ENCODE data around the gene CD48.

Gene CD48, protein sequence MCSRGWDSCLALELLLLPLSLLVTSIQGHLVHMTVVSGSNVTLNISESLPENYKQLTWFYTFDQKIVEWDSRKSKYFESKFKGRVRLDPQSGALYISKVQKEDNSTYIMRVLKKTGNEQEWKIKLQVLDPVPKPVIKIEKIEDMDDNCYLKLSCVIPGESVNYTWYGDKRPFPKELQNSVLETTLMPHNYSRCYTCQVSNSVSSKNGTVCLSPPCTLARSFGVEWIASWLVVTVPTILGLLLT

GRCh38 chr1:160711602-160712311, at the start of gene CD48:
Gene CD48 (minus strand): TSS chr1:160711822. CDS start chr1:160711763, 59 bp downstream.
- DNase-seq (ENCODE audit: low spot score), result no peak

GRCh38 chr1:160761046-160761445, 49.4 kb upstream of the CD48 start:
- DNase-seq (ENCODE audit: low spot score), result no peak

GRCh38 chr1:160759740-160760139, 48.1 kb upstream of the CD48 start:
- no peak for DNase-seq (ENCODE audit: low spot score)

- DNase-seq (ENCODE audit: low spot score), result no peak
Observed at GRCh38 chr1:160758521-160758920, 46.9 kb upstream of the CD48 start.

GRCh38 chr1:160756849-160757201, 45.2 kb upstream of the CD48 start:
- no peak for DNase-seq (ENCODE audit: low spot score)

DNA sequence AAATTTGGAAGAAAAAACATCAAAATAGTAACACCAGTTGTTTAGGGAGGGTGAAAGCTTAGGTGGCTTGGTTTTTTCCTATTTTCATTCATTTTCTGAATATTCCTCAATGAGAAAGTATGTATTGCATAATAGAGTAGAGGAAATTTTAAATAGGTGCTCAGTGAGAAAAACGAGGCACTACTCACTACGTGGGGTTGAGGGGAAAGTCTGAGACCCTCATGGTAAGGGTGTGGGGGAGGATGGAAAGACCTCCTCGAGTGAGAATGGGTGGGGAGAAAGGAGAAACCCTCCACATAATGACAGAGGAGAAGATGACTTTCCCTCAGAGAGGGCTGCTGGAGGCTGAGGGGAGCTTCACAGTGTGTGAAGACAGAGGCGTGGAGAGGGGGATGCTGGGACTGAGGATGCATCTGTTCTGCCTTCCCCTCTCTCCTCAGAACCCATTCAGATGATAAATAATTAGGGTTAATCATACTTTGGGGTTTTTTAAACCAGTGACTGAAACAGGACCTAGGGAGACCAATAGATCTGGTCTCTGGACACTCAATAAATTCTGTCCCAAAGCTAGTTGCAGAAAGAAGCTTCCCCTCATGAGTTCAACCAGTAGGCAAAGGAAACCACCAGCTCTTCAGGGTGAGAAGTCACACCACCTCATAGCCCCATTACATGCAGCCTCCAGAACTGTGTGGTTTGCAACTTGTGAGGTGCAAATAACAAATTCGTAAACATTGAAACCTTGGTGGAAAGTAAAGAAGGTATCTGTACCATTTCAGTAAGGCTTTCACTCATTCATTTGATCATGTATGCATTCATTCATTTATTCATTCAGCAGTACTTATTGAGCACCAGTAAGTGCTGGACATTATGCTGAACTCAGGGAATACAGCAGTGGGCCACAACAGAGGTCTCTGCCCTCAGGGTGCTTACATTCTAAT, 44.6 kb upstream of the CD48 start:
- no peak for DNase-seq (ENCODE audit: low spot score)

DNA sequence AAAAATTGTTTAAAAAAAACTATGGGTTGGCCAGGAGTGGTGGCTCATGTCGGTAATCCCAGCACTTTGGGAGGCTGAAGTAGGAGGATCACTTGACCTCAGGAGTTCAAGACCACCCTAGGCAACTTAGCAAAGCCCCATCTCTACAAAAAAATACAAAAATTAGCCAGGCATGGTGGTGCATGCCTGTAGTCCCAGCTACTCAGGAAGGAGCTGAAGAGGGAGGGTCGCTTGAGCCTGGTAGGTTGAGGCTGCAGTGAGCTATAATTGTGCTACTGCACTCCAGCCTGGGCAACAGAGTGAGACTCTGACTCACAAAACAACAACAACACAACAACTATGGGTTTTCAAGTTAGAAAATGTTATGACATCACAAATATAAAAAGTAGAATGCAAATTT, 43.8 kb upstream of the CD48 start:
- DNase-seq (ENCODE audit: low spot score), result no peak

DNA sequence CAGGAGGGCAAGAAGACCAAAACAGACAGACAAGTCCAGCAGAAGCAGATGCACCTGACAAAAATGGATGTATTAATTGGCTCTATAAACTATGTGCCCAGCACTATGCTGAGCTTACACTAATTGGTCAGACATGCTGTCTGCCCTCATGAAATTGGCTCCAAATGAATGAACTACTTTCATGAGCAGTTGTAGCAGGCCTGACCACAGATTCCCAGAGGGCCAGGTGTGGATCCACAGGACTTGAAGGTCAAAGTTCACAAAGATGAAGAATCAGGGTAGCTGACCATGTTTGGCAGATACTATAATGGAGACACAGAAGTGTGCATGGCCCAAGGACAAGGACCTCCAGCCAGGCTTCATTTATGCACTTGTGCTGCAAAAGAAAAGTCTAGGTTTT, 42.0 kb upstream of the CD48 start:
- DNase-seq (ENCODE audit: low spot score), result no peak

DNA sequence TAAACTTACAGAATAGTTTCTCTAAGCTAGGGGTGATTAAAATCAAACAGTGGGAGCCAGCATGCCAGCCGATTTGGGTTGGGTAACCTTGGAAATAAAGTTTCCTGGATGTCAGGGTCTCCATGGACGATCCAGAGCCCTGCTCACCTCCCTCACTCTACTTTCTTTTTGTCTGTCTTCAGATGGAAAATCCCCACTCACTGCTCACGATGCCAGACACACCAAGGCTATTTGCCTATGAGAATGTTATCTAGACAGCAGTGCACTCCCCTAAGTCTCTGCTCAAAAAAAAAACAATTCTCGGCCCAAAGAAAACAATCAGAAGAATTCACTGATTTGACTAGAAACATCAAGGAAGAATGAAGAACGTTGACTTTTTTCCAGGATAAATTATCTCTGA, 41.3 kb upstream of the CD48 start:
- no peak for DNase-seq (ENCODE audit: low spot score)

DNA sequence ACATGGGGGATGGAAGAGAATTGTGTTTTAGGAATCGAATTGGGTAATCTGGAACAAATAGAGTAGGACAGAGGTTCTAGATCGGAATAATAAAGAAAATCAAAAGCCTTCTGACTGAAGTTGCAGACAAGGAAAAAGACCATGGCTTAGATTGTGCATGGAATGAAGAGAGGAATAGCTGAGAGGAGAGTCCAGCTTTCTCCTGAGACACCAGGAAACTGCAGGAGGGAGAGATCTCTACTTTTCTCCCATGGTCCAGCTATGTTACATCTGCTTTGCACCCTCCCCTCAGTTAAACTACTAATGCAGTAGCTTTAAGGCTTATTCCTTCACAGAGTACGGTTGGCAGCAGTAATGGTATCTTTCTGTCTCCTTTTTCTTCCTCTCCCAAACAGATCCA, 40.8 kb upstream of the CD48 start:
- DNase-seq (ENCODE audit: low spot score), result no peak

DNA sequence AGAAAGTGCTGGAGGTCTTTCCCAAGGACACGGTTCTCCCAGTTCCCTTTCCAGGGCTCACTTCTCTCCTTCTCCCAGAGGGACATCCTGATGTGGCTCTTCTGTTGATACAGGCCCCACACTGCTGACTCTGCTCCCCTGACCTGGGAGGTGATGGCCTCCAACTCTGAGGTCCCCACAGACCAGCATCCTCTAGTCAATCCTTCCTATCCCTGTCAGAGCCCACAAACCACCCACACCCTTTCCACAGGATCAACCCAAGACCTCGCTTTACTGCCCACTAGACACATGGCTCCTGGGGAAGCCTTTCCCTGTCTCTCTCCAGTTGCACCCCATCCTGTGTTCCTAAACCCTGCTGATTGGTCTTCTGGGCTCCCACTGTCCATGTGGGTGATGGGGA, 39.0 kb upstream of the CD48 start:
- no peak for DNase-seq (ENCODE audit: low spot score)

- DNase-seq (ENCODE audit: low spot score), result no peak
Observed at GRCh38 chr1:160748878-160749269, 37.3 kb upstream of the CD48 start.

GRCh38 chr1:160748181-160748877, 36.7 kb upstream of the CD48 start:
- no peak for DNase-seq (ENCODE audit: low spot score)

DNA sequence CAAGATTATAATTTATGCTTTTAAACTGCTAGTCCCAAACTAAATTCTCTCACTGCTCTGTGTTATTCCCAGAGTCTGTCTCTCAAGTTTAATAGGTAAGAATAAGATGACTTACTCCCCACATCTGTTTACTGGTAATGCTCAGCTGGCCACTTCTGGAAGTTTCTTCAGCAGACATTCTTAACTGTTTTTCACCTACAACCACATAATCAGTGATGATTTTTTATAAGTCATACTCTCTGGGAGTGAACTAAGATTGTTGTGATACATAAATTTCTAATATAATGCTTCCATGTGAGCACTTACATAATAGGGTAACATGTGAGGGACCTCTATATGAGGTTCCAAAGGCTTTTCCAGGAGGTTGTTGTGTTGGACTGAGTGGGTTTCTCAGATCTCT, 36.1 kb upstream of the CD48 start:
- no peak for DNase-seq (ENCODE audit: low spot score)

DNA sequence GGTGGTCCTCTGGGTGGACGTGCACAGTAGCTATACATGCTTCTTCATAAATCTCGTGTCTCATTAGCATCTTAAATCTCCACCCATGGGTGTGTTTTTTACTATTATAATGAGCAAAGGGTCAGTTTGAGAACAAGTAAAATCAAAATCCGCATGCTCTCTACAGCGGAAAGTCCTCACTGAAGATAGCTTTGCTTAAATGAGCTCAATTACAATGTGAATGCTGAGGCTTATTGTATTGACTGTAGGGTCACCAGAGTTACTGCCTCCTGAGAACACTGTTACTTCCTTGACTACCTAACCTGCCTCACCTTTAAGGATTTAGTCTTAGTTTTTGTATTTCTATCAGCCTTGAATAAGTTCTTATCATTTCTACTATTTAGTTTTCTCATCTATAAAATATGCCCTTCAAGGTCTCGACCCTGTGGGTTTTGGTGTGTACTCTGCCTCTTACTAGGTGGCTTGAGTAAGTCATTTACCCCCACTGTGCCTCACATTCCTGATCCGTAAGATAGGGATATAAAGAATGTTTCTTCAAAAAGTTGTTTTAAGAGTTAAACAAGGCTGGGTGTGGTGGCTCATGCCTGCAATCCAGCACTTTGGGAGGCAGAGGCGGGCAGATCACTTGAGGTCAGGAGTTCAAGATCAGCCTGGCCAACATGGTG, 35.3 kb upstream of the CD48 start:
- no peak for DNase-seq (ENCODE audit: low spot score)

DNA sequence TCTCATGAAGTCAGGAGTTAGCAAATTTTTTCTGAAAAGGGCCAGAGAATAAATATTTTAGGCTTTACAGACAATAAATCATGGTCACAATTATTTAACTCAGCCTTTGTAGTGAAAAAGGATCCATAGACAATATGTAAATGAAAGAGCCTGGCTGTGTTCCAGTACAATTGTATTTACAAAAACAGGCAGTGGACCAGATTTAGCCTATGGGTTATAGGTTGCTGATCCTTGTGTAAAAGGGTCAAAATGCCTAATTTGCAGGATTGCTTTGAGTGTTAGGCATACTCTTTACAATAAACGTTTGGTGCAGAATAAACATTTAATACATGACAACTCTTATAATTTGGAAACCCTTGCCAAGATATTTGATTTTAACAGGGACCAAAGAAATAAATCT, 33.9 kb upstream of the CD48 start:
- no peak for DNase-seq (ENCODE audit: low spot score)

- DNase-seq (ENCODE audit: low spot score), result no peak
Observed at GRCh38 chr1:160744852-160745520, 33.4 kb upstream of the CD48 start.

DNA sequence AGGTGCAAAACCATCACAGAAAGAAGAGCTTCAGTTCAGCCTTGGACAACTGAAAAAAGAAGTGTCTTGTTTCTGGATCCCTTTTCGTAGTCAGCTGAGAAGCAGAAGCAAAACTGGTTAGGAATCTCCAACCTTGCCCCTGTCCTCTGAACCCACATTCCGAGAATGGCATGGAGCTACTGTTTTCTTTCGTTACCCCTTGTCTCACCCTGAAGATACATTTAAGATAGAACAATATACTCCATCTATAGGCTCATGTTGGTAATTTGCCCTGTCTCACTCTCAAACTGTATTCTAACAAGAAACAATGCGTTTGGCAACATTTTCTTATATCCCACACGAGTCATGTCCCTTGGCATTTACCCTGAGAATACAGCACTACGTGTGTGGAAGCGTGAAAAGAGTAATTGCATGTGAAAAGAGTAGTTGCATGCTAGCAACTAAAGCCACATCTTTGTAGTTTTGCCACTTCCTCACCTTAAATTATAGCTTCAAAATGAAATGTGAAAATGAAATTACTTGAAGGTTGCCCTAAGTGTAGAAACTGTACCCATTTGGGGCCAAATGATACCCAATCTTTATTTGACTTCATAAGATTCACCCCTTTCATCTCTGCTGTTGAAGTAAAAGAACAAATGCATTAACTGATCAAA, 32.7 kb upstream of the CD48 start:
- DNase-seq (ENCODE audit: low spot score), result no peak

- DNase-seq (ENCODE audit: low spot score), result no peak
Observed at GRCh38 chr1:160743266-160743665, 31.6 kb upstream of the CD48 start.

DNA sequence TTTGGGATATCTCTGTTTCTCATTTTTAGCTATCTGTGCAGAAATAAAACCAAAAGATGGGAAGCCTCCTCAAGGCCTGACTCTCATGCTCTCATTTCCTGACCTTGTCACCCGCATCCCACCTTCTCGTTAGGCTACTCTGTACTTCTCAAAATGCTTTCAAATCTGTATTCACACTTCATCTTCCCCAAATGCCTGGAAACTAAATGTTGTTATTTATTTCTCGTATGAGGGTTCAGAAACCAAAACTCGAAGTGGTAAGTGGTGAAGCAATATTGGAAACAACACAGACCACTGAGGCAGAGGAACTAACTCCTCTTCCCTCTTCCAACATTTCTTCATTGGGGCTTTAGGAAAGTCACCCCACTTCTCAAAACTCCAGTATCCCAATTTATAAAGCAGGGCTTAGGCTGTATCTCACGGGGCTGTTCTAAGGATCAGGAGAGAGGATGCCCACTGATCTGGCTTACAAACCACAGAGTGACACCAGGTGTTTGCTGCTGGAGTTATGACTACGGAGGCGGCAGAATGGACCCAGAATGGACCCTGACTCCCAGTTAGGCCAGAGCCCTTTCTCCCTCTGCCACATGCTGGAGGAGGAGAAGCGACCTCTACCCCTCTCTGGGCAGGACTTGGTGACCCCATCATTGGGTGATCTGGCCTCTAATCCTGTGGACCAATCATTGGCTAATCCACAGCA, 31.0 kb upstream of the CD48 start:
- no peak for DNase-seq (ENCODE audit: low spot score)

Measured in GM03348 (cell line).